SK-MEL-5 (cell line): ENCODE results near the gene GPR18. TPM values are rescaled to one million over a fixed set of nuclear protein-coding genes. Genes with fewer than 3 reads are reported as not detected.

Source experiments
- DNase-seq: peaks from one replicate; pipeline ENCODE4 v3.0.0-alpha.2; 2016; ENCODE audit warnings: low read depth, low spot score
- in situ Hi-C: cut with HindIII; loops from 2 replicates; pipeline ENCODE4 v1.10.0; 2016; ENCODE audit warnings: low sequenced_read_pairs, high pct_unique_total_duplicates, low pct_unique_long_range_greater_than_20kb
- small RNA-seq, 2 experiments: library from RNA; depleted of rRNA; stranded (forward); fragments of <200 nt; gene quantifications; one replicate each; pipeline ENCODE3, GENCODE V24; 2014
- total RNA-seq: library from RNA; depleted of rRNA; stranded (reverse); fragments of >200 nt; shearing (Covaris generic); gene quantifications from 2 replicates; pipeline ENCODE4 v1.2.3, GENCODE V29; 2014; rRNA removed

GPR18 gene
- total RNA-seq, 1 experiment from 2014 or later: 0.37 TPM

GRCh38 chr13:99206226-99206625 is 52.0 kb downstream of the GPR18 start:
- in situ Hi-C loops: no loop called here
- DNase-seq: no peak

- DNase-seq: no peak
- in situ Hi-C loops: no loop called here
Measured at GRCh38 chr13:99205621-99206220, 52.5 kb downstream of the GPR18 start.

Small RNAs within 50 kb of the gene (small RNA-seq; reads per million reads assigned to genes)
- 0 to 3.0 reads per million in 2 experiments for gene RN7SKP9

Other genes starting within 250 kb of the GPR18 start
- gene UBAC2, start 57.5 kb downstream of the GPR18 start, total RNA-seq: 59.5 and 70.2 TPM in 2 replicates
- gene GPR183, start 49.0 kb upstream of the GPR18 start, total RNA-seq: not detected in 2 replicates
- 247 and 272 TPM in 2 replicates for gene TM9SF2, start 243.1 kb upstream of the GPR18 start, total RNA-seq